ENCODE measurements around the gene RIPOR2. TPM values are rescaled to one million over a fixed set of nuclear protein-coding genes. Genes with fewer than 3 reads are reported as not detected.

The RIPOR2 gene
- total RNA-seq, 4 donors from 2014 or later: 8.8 to 27.0 (median 19.0) TPM

DNA sequence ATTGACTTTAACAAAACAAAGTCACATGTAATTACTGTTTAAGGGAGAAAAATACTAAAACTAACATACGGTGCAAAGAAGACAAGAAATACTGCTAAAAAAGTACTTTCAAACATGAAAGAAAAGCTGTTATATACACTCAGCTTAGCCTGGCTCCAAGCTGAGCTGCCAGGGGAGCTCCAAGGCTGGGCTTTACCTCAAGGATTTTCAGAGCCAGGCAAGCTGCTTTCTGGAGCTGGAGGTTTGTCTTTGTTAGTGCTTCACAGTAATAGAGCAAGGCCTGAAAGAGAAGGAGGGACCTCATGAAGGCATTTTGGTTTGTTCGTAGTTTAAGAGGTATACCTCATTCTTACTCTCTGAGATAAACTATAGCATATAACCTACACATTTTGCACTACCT, 117.4 kb downstream of the RIPOR2 start:
- no peak for DNase-seq (ENCODE audit: low spot score in 2 of 2)
- WGBS, 2 donors: 81 to 83% methylated on average over 2 of the region's 2 CpGs
- TF ChIP-seq EP300 (IDR thresholded peaks at IDR 0.05) (no peak), POLR2A (IDR thresholded peaks at IDR 0.05) (no peak)
- TF ChIP-seq, protein P1, sequence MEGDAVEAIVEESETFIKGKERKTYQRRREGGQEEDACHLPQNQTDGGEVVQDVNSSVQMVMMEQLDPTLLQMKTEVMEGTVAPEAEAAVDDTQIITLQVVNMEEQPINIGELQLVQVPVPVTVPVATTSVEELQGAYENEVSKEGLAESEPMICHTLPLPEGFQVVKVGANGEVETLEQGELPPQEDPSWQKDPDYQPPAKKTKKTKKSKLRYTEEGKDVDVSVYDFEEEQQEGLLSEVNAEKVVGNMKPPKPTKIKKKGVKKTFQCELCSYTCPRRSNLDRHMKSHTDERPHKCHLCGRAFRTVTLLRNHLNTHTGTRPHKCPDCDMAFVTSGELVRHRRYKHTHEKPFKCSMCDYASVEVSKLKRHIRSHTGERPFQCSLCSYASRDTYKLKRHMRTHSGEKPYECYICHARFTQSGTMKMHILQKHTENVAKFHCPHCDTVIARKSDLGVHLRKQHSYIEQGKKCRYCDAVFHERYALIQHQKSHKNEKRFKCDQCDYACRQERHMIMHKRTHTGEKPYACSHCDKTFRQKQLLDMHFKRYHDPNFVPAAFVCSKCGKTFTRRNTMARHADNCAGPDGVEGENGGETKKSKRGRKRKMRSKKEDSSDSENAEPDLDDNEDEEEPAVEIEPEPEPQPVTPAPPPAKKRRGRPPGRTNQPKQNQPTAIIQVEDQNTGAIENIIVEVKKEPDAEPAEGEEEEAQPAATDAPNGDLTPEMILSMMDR (IDR thresholded peaks at IDR 0.05): no peak

DNA sequence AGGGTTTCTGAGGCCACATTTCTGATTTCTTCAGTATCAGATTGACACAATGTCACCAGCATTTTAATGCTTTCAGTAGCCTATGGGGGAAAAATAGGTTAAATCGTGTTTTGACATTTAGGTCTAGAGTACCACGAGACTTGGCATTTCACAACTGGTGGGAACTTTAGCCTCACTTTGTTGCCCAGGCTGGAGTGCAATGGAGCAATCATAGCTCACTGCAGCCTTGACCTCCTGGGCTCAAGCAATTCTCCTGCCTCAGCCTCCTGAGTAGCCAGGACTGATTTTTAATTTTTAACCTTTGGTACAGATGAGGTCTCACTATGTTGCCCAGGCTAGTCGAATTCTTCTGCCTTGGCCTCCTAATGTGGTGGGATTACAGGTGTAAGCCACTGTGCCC, 126.0 kb downstream of the RIPOR2 start:
- TF ChIP-seq, protein P1 (IDR thresholded peaks at IDR 0.05): no peak
- TF ChIP-seq EP300 (IDR thresholded peaks at IDR 0.05) (no peak), POLR2A (IDR thresholded peaks at IDR 0.05) (no peak)
- Histone ChIP-seq H3K27ac (no peak overlapping the region), H3K4me3 (no peak overlapping the region), H3K4me1 (no peaks in the 10 kb centered on the region), H3K36me3 (peaks cover 0 to 21% (median 0%) of the 10 kb centered on the region in 3 donors), H3K9me3 (no peaks in the 10 kb centered on the region), H3K27me3 (no peaks in the 10 kb centered on the region)
- no peak for DNase-seq (ENCODE audit: low spot score in 2 of 2)
- 79% methylated on average over 3 of the region's 3 CpGs for WGBS, 2 donors

More for the DNA sequence above, 117.4 kb downstream of the RIPOR2 start:
- Histone ChIP-seq H3K36me3 (no peaks in the 10 kb centered on the region), H3K27ac (no peak overlapping the region), H3K4me1 (no peaks in the 10 kb centered on the region), H3K4me3 (no peak overlapping the region), H3K27me3 (no peaks in the 10 kb centered on the region), H3K9me3 (no peaks in the 10 kb centered on the region)

GRCh38 chr6:24807584-24807983, 128.2 kb downstream of the RIPOR2 start:
- whole genome bisulfite sequencing, 2 donors: 87 to 89% methylated on average over 3 of the region's 3 CpGs
- no peak for DNase-seq (ENCODE audit: low spot score in 2 of 2)
- TF ChIP-seq EP300 (IDR thresholded peaks at IDR 0.05): no peak
- TF ChIP-seq POLR2A (IDR thresholded peaks at IDR 0.05): no peak
- TF ChIP-seq, protein P1 (IDR thresholded peaks at IDR 0.05): no peak

GRCh38 chr6:24802271-24803059, 133.3 kb downstream of the RIPOR2 start:
- no peaks in the 10 kb centered on the region for H3K27me3 ChIP-seq
- no peak overlapping the region for H3K27ac ChIP-seq
- no peak for DNase-seq (ENCODE audit: low spot score in 2 of 2)
- no peak overlapping the region for H3K4me3 ChIP-seq
- H3K4me1 ChIP-seq: no peaks in the 10 kb centered on the region
- TF ChIP-seq, protein P1 (IDR thresholded peaks at IDR 0.05): no peak
- peaks cover 0 to 14% (median 0%) of the 10 kb centered on the region in 3 donors for H3K36me3 ChIP-seq
- no peaks in the 10 kb centered on the region for H3K9me3 ChIP-seq
- 85 to 88% methylated on average over 8 of the region's 8 CpGs for WGBS, 2 donors

More at GRCh38 chr6:24807584-24807983, 128.2 kb downstream of the RIPOR2 start:
- Histone ChIP-seq H3K27ac (no peak overlapping the region), H3K4me1 (no peaks in the 10 kb centered on the region), H3K4me3 (no peak overlapping the region), H3K36me3 (peaks cover 0 to 22% (median 0%) of the 10 kb centered on the region in 3 donors), H3K27me3 (no peaks in the 10 kb centered on the region), H3K9me3 (no peaks in the 10 kb centered on the region)

- H3K4me3 ChIP-seq: no peak overlapping the region
- 44 to 62% methylated on average over 1 of the region's 1 CpG for WGBS, 2 donors
- DNase-seq (ENCODE audit: low spot score in 2 of 2): no peak
- H3K27me3 ChIP-seq: no peaks in the 10 kb centered on the region
- no peaks in the 10 kb centered on the region for H3K9me3 ChIP-seq
- TF ChIP-seq, protein P1 (IDR thresholded peaks at IDR 0.05): no peak
- TF ChIP-seq EP300 (IDR thresholded peaks at IDR 0.05) (no peak), POLR2A (IDR thresholded peaks at IDR 0.05) (no peak)
- no peaks in the 10 kb centered on the region for H3K4me1 ChIP-seq
- no peak overlapping the region for H3K27ac ChIP-seq
- no peaks in the 10 kb centered on the region for H3K36me3 ChIP-seq
Observed at GRCh38 chr6:24799541-24799915, 136.2 kb downstream of the RIPOR2 start.

Data from tibial nerve (tissue), 4 donors.